OCI-LY3 (cell line): ENCODE measurements around the gene FAF2.

Experiments used
- CTCF ChIP-seq: fragments of 200-600, 300-600 bp; sonication (generic); IDR thresholded peaks from 2 replicates; pipeline ENCODE4 v1.5.1; 2014; ENCODE audit warnings: antibody characterized with exemption, low read length, low read depth
- EZH2phosphoT487 ChIP-seq: fragments of 200-600 bp; shearing (Covaris generic); IDR thresholded peaks from 2 replicates; pipeline ENCODE4 v1.6.1; 2018; ENCODE audit warnings: antibody characterized with exemption, mixed run types, low read depth

- peak; percentile 51 for TF ChIP-seq CTCF
- no peak for TF ChIP-seq EZH2phosphoT487
Measured at GRCh38 chr5:176415952-176416924, 31.9 kb upstream of the FAF2 start, which contains the start of gene CLTB.
